GM18873 (cell line): ENCODE data around the gene MBTD1.

Experiments used
- ATAC-seq: cut with Tn5 transposase; IDR thresholded peaks from one replicate; pipeline ENCODE4 v1.9.1; 2021; ENCODE audit warnings: mild to moderate bottlenecking, moderate library complexity, moderate number of reproducible peaks; ENCODE audit not compliant: unreplicated experiment, low FRiP score

The MBTD1 gene

GRCh38 chr17:51152766-51153209 is 107.1 kb downstream of the MBTD1 start:
- ATAC-seq = no peak

GRCh38 chr17:51150932-51151331 is 108.9 kb downstream of the MBTD1 start:
- no peak for ATAC-seq

- ATAC-seq = no peak
Measured at GRCh38 chr17:51149163-51149562, 110.7 kb downstream of the MBTD1 start.

- ATAC-seq = no peak
Measured at GRCh38 chr17:51147650-51148049, 112.2 kb downstream of the MBTD1 start.

GRCh38 chr17:51144266-51145022 is 115.4 kb downstream of the MBTD1 start:
- ATAC-seq = no peak

- no peak for ATAC-seq
Measured at GRCh38 chr17:51142597-51142996, 117.3 kb downstream of the MBTD1 start.

GRCh38 chr17:51135956-51136355 is 123.9 kb downstream of the MBTD1 start:
- ATAC-seq = no peak

GRCh38 chr17:51133365-51133764 is 126.5 kb downstream of the MBTD1 start:
- no peak for ATAC-seq

GRCh38 chr17:51132964-51133319 is 126.9 kb downstream of the MBTD1 start:
- no peak for ATAC-seq

GRCh38 chr17:51128076-51128475 is 131.8 kb downstream of the MBTD1 start:
- ATAC-seq = no peak
